Tibial nerve (tissue), 4 donors: ENCODE results near the gene GBGT1. TPM values are rescaled to one million over a fixed set of nuclear protein-coding genes. Genes with fewer than 3 reads are reported as not detected.

Source experiments
- DNase-seq, 2 donors: peaks; one replicate each; pipeline ENCODE4 v3.0.0-alpha.2; 2019; ENCODE audit warnings: low spot score in 2 of 2
- H3K27ac ChIP-seq, 4 donors: fragments of 200-600 bp; sonication (generic) in 3 of 4; one replicate each; pipeline ENCODE4 v1.5.1; 2017 to 2019; ENCODE audit warnings: mild to moderate bottlenecking in 1 of 4
- H3K27me3 ChIP-seq, 2 donors: fragments of 200-600 bp; sonication (generic) in 1 of 2; one replicate each; pipeline versions ENCODE4 v1.5.1 to v1.6.0; 2017 to 2019
- H3K36me3 ChIP-seq, 3 donors: fragments of 200-600 bp; sonication (generic); one replicate each; pipeline ENCODE4 v1.5.1; 2018 to 2019
- H3K4me1 ChIP-seq, 4 donors: fragments of 200-600 bp; sonication (generic) in 3 of 4; one replicate each; pipeline ENCODE4 v1.5.1; 2017 to 2019
- H3K4me3 ChIP-seq, 4 donors: fragments of 200-600 bp; sonication (generic) in 3 of 4; one replicate each; pipeline ENCODE4 v1.5.1; 2017 to 2019; ENCODE audit warnings: mild to moderate bottlenecking in 1 of 4, moderate library complexity in 1 of 4
- H3K9me3 ChIP-seq, 4 donors: fragments of 200-600 bp; sonication (generic) in 3 of 4; one replicate each; pipeline ENCODE4 v1.5.1; 2017 to 2019
- EP300 ChIP-seq, 2 donors: sonication (generic); formaldehyde crosslinking; IDR thresholded peaks; one replicate each; pipeline ENCODE4 v1.6.1; 2017; ENCODE audit warnings: antibody characterized with exemption in 2 of 2, mild to moderate bottlenecking in 1 of 2
- POLR2A ChIP-seq, 2 donors: fragments of 450-650 bp; IDR thresholded peaks; one replicate each; pipeline ENCODE4 v1.6.1; 2017; ENCODE audit warnings: antibody characterized with exemption in 2 of 2, mild to moderate bottlenecking in 2 of 2, moderate library complexity in 2 of 2
- WGBS, 2 donors: methylation state at CpG; one replicate each; pipeline ENCODE4 v1.1.5; 2018; 5-methylcytosine and 5-hydroxymethylcytosine counted together
- total RNA-seq, 4 donors: library from RNA; depleted of rRNA; stranded (reverse); fragments of >200 nt; gene quantifications; one replicate each; pipeline ENCODE4 v1.1.0, GENCODE V29; 2016
- TF ChIP-seq, protein P1 (sequence below), 5 experiments: fragments of 200-600 bp in 3 of 5; fragments of 450-650 bp in 2 of 5; sonication (generic) in 3 of 5; IDR thresholded peaks; one replicate each; pipeline ENCODE4 v1.5.1; 2016 to 2019; ENCODE audit warnings: antibody characterized with exemption in 5 of 5, mild to moderate bottlenecking in 3 of 5, moderate library complexity in 2 of 5

GBGT1 gene
- total RNA-seq, 4 donors from 2014 or later = 15.3 to 63.3 (median 36.8) TPM

DNA sequence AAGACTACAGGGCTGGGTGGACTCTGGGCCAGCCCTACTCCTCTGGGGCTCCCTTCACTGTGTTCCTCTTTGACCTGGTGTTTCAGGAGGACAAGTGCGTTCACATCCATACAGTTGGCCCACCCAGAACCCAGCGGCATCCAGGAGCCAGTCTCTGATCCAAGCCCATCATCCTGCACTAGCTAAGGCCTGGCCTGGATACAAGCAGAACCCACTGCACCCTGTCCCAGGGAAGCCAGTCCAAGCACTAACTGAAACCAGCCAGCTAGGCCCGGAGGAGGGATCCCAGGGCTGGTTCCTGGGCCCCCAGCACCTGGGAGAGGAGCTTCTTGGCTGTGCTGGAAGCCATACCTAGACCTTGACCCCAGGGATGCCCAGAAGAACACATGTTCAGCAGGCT is 4.1 kb upstream of the GBGT1 start:
- H3K27ac ChIP-seq = no peak overlapping the region
- H3K4me3 ChIP-seq = no peak overlapping the region
- no peak for TF ChIP-seq POLR2A (IDR thresholded peaks at IDR 0.05)
- no peak for TF ChIP-seq EP300 (IDR thresholded peaks at IDR 0.05)
- TF ChIP-seq, protein P1, sequence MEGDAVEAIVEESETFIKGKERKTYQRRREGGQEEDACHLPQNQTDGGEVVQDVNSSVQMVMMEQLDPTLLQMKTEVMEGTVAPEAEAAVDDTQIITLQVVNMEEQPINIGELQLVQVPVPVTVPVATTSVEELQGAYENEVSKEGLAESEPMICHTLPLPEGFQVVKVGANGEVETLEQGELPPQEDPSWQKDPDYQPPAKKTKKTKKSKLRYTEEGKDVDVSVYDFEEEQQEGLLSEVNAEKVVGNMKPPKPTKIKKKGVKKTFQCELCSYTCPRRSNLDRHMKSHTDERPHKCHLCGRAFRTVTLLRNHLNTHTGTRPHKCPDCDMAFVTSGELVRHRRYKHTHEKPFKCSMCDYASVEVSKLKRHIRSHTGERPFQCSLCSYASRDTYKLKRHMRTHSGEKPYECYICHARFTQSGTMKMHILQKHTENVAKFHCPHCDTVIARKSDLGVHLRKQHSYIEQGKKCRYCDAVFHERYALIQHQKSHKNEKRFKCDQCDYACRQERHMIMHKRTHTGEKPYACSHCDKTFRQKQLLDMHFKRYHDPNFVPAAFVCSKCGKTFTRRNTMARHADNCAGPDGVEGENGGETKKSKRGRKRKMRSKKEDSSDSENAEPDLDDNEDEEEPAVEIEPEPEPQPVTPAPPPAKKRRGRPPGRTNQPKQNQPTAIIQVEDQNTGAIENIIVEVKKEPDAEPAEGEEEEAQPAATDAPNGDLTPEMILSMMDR (IDR thresholded peaks at IDR 0.05) = no peak
- H3K4me1 ChIP-seq = peaks cover 0 to 19% (median 9%) of the 10 kb centered on the region in 4 donors
- WGBS, 2 donors = 78 to 88% methylated on average over 3 of the region's 3 CpGs
- H3K9me3 ChIP-seq = no peaks in the 10 kb centered on the region
- H3K36me3 ChIP-seq = no peaks in the 10 kb centered on the region
- no peak for DNase-seq
- peaks cover 0 to 9% of the 10 kb centered on the region in 2 donors for H3K27me3 ChIP-seq

DNA sequence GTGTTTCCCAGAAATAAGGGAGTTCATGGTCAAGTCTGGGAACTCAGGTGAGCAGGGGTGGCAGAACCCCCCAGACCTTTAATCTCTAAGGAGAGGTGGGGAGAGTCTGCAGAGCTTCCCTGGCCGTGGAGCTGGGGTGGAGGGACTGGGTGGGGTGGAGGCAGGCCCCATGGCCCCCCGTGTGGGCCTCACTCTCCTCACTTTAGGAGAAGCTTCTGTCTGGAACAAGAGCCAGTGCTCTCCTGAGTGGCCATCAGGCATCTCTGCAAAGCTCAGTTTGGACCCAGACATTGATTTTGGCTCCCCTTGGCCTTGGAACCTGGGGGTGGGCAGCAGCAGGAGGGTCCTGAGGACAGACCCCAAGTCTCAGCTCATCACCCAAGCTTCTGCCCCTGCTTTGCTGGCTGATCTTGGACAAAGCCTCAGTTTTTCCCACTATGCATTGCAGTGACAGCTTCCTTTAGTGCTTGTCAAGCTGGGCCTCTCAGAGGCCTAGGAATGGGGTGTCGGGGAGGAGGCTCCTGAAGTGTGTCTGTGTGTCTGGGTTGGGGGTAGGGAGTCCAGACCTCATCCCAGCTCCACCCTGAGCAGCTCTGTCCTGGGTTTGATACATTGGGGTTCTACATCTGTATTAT is 3.5 kb upstream of the GBGT1 start:
- no peaks in the 10 kb centered on the region for H3K9me3 ChIP-seq
- no peaks in the 10 kb centered on the region for H3K36me3 ChIP-seq
- TF ChIP-seq, protein P1 (IDR thresholded peaks at IDR 0.05) = no peak
- TF ChIP-seq POLR2A (IDR thresholded peaks at IDR 0.05) (no peak), EP300 (IDR thresholded peaks at IDR 0.05) (no peak)
- H3K4me1 ChIP-seq = peaks cover 0 to 25% (median 9%) of the 10 kb centered on the region in 4 donors
- no peak for DNase-seq
- H3K27me3 ChIP-seq = peaks cover 0 to 9% of the 10 kb centered on the region in 2 donors
- H3K27ac ChIP-seq = no peak overlapping the region
- no peak overlapping the region for H3K4me3 ChIP-seq
- WGBS, 2 donors = 72 to 83% methylated on average over 2 to 3 of the region's 3 CpGs

DNA sequence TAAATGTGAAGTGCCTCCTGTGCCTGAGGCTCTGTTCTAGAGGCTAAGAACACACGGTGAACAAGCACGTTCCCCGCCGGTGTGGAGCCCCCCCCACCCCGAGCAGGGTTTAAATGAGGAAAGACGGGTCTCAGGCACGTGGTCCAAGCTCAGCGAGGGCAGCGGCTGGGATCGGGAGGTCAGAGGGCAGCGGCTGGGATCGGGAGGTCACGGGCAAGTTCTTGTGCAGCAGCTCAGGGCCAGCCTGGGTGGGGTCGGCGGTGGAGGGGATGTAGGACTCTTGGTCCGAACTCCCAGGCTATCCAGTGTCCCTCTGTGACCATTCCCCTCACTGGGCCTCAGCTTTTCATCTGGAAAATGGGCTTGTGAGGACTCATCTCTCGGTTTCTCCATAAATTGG is 2.7 kb upstream of the GBGT1 start:
- no peaks in the 10 kb centered on the region for H3K9me3 ChIP-seq
- DNase-seq = no peak
- WGBS, 2 donors = 66 to 78% methylated on average over 12 to 17 of the region's 17 CpGs

DNA sequence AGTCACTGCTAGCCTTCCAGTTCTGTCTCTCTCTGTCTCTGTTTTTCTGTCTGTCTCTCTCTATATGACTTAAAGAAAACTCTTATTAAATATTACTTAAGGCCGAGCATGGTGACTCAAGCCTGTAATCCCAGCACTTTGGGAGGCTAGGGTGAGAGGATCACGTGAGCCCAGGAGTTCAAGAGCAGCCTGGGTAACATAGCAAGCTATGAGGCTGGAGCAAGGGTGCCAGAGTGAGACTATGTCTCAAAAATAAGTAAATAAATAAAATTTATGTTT is 1.7 kb upstream of the GBGT1 start:
- Histone ChIP-seq H3K36me3 (no peaks in the 10 kb centered on the region), H3K27ac (no peak overlapping the region), H3K9me3 (no peaks in the 10 kb centered on the region), H3K4me3 (no peak overlapping the region), H3K4me1 (peaks cover 0 to 40% (median 9%) of the 10 kb centered on the region in 4 donors), H3K27me3 (peaks cover 0 to 5% of the 10 kb centered on the region in 2 donors)
- WGBS, 2 donors = 89 to 98% methylated on average over 2 of the region's 2 CpGs
- no peak for DNase-seq
- TF ChIP-seq, protein P1 (IDR thresholded peaks at IDR 0.05) = no peak
- no peak for TF ChIP-seq EP300 (IDR thresholded peaks at IDR 0.05)
- no peak for TF ChIP-seq POLR2A (IDR thresholded peaks at IDR 0.05)

More for the DNA sequence above, 2.7 kb upstream of the GBGT1 start:
- Histone ChIP-seq H3K27me3 (peaks cover 0 to 8% of the 10 kb centered on the region in 2 donors), H3K27ac (no peak overlapping the region), H3K36me3 (no peaks in the 10 kb centered on the region), H3K4me1 (peaks cover 0 to 31% (median 9%) of the 10 kb centered on the region in 4 donors), H3K4me3 (no peak overlapping the region)
- TF ChIP-seq EP300 (IDR thresholded peaks at IDR 0.05) = no peak
- TF ChIP-seq, protein P1 (IDR thresholded peaks at IDR 0.05) = no peak
- no peak for TF ChIP-seq POLR2A (IDR thresholded peaks at IDR 0.05)

DNA sequence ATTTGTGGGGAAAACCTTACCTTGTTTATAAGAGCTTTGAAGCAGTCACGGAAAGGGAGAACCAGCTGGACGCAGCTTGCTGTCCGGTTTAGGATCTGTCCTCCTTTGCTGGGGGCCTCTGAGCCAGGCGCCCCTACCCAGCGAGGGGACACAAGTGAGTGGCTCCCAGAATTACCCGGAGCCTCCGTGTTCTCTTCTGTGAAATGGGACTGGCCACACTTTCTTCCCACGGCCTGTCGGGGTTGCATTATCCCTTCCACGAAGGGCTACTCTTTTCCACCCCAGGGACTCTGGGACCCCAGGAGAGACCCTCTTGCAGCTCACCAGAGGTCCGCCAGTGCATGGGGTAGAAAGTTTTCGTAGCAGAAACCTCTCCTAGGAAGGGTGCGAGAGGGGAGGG is 477 bp upstream of the GBGT1 start:
- H3K27ac ChIP-seq = peak overlapping the region; percentile 51 to 88 (median 66)
- no peak for DNase-seq

More for the DNA sequence above, 477 bp upstream of the GBGT1 start:
- Histone ChIP-seq H3K4me3 (peak overlapping the region; percentile 49 to 81 (median 72)), H3K9me3 (no peaks in the 10 kb centered on the region), H3K27me3 (peaks cover 0 to 5% of the 10 kb centered on the region in 2 donors), H3K4me1 (peaks cover 0 to 41% (median 9%) of the 10 kb centered on the region in 4 donors), H3K36me3 (peaks cover 0 to 9% (median 0%) of the 10 kb centered on the region in 3 donors)
- no peak for TF ChIP-seq EP300 (IDR thresholded peaks at IDR 0.05)
- TF ChIP-seq, protein P1 (IDR thresholded peaks at IDR 0.05) = no peak
- TF ChIP-seq POLR2A (IDR thresholded peaks at IDR 0.05) = no peak
- 72 to 77% methylated on average over 13 of the region's 13 CpGs for whole genome bisulfite sequencing, 2 donors
